Fibroblast of peridontal ligament (primary cell): ENCODE data around the gene GOLGA6A.
A peak's percentile ranks its signal among the peaks of the same experiment; 100 is the strongest.

Source experiments
- DNase-seq: peaks from one replicate; pipeline ENCODE4 v3.0.0-alpha.2; 2010; ENCODE audit errors: extremely low read depth

Gene GOLGA6A

DNA sequence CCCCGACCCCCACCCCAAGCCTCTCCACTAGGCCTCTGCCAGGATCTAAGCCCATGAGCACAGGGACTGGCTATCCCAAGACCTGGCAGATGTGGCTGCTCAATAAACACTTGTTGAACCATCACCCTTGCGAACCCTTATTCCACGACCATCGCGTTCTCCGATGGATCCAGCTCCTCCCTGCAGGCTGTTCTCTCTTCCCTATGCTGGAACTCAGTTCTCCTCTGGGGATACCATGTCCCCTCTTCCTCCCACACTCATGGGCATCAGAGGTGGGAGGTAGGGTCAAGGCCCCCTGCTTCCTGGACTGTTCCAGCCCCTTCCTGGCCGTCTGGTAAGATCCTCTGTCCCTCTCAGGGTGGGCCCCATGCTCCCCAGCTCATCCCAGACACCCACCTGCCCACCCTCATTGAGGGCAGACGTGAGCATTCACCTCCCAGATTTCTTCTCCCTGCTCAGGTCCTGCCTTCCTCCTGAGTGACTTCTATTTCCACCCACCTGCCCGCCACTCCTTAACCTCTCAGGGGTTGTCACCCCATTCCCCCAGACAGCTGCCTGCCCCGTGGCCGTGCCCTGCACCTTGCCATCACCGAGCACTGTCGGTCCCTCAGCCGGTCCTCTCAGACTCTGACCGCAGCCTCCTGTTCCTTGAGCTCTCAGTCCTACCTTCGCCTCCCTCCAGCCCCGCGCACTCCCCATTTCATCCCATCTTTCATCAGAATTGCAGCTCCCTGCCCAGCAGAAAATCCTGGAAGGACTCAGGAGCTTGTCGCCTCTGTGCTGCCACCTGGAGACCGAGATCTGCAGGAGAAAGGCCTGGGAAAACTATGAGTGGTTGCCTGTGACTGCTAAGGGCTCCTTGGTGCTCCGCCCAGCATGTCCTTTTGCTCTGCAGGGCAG lies 45.8 kb downstream of the GOLGA6A start:
- peak; percentile 73 for DNase-seq

DNA sequence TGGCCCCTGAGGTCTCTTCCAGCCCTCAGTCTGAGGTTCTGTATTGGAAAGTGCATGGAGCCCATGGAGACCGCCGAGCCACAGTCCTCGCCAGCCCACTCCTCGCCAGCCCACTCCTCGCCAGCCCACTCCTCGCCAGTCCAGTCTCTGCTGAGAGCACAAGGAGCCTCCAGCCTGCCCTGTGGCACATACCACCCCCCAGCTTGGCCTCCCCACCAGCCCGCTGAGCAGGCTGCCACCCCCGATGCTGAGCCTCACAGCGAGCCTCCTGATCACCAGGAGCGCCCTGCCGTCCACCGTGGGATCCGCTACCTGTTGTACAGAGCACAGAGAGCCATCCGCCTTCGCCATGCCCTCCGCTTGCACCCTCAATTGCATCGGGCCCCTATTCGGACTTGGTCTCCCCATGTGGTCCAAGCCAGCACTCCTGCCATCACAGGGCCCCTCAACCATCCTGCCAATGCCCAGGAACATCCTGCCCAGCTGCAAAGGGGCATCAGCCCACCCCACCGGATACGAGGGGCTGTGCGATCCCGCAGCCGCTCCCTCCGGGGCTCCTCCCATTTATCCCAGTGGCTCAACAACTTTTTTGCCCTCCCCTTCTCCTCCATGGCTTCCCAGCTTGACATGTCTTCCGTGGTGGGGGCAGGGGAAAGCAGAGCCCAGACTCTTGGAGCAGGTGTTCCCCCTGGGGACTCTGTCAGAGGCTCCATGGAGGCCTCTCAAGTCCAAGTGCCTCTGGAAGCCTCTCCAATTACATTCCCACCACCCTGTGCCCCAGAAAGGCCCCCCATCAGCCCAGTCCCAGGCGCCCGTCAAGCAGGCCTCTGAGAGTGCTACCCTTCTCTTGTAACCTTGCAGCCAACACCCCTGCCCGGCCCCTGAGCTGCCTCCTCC lies 47.0 kb downstream of the GOLGA6A start:
- no peak for DNase-seq

DNA sequence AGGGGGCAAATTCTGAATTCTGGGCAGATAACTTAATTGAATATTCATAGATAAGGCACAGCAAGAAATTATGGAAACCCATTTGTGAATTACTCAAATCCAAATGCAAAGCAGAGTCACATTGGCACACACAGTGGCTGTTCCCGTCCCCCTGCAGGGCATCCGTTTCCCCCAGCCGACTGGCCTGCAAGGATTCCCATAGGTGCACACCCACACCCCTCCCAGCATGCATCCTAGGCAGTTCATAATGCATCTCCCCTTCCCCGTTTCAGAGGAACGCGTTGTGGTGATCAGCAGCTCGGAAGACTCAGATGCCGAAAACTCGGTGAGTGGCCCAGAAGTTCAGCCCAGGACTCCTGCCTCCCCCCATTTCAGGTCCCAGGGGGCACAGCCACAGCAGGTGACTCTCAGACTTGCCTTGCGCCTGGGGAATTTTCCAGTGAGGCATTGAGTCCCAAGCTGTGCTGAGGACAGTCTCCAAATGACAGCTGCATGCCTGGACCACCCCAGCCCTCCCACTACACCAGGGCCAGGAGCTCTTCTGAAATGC lies 48.1 kb downstream of the GOLGA6A start:
- no peak for DNase-seq

DNA sequence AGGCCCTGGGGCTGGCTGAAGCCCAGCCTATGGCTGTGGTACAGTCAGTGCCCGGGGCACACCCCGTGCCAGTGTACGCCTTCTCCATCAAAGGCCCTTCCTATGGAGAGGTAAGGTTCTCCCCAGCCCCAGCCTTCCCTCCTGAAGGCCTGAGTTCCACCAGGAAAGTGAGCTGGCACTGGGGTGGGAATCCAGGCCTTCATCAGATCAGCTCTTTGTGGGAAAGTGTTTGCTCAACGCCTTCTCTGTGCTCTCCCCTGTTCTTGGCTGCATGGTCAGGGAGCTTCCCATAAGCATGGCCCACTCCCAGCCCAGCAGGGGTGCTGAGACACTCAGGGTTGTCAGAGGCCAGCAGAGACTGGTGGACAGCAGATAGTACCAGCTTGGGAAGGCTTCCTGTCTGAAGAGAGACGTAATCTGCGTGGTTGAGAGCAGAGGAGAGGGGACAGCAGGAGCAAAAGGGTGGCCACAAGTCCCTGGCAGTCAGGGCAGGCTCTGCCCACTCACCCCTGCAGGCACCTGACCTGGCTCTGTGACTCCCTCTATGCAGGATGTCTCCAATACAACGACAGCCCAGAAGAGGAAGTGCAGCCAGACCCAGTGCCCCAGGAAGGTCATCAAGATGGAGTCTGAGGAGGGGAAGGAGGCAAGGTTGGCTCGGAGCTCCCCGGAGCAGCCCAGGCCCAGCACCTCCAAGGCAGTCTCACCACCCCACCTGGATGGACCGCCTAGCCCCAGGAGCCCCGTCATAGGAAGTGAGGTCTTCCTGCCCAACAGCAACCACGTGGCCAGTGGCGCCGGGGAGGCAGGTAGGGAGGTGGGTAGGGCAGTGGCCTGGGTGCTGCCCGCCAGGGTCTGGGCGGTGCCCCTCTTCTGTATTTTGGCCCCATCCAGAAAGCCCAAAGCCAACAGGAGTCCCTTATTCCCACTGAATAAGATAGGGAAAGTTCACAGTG lies 49.5 kb downstream of the GOLGA6A start:
- DNase-seq = no peak

DNA sequence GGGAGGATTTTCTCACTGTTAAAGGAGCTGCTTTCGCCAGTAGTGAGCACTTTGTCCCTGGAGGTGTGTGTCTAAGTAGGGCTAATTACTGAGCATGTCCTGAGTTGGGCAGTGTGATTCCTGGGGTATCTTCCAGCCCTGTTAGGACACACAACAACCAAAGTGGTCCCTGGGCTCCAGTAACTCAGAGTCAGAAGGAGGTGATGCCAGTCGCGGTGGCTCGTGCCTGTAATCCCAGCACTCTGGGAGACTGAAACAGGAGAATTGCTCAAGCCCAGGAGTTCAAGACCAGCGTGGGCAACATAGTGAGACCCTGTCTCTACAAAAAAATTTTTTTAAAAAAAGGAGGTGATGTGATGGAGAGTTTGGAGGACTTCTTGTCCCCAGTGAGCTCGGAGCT lies 50.3 kb downstream of the GOLGA6A start:
- DNase-seq = no peak

DNA sequence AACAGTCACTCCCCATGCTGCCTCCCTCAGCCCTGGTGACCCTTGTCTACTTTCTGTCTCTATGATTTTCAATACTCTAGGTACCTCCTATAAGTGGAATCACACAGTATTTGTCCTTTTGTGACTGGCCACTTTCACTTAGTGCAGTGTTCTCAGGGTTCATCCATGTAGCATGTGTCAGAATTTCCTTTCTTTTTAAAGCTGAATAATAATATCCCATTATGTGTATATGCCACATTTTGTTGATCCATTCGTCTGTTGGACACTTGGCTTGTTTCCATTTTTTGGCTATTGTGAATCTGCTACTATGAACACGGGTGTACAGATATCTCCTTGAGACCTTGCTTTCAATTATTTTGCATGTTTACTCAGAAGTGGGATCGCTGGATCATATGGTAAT lies 53.7 kb downstream of the GOLGA6A start:
- no peak for DNase-seq

DNA sequence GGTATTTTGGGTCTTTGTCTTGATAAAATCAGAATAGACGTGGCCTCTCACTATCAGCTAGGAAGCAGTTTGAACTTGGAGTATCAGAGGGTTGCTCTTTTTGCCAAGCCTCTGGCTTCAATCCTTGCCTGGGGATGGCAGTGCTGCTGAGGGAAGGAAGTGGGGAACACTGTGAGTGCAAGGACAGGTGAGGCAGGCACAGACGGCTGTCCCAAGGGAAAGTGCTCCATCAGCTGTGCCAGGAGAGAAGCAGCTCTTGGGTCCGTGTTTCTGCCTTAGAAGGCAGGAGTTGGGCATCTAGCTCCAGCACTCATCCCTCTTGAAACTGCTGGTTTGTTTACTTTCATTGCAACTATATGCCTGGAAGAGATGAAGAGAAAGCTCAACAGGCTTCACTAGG lies 54.7 kb downstream of the GOLGA6A start:
- DNase-seq = no peak

DNA sequence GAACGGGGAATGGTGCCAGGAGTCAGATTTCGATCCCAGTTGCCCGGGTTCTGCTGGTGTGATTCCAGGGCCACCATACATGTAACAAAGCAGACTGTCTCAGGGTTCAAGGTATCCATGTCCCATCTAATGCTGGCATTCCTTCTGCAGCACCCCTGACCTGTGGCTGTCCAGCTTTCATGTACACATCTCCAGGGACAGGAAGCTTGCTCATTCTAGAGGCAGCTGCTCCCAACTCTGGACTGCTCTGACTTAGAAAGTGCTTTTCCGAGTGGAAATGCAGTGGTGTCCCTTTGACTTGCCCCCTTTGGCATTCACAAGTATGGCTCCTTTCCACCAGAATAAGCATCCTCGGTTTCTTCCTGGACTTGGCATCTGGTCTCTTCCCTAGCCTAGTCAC lies 56.9 kb downstream of the GOLGA6A start:
- DNase-seq = no peak

DNA sequence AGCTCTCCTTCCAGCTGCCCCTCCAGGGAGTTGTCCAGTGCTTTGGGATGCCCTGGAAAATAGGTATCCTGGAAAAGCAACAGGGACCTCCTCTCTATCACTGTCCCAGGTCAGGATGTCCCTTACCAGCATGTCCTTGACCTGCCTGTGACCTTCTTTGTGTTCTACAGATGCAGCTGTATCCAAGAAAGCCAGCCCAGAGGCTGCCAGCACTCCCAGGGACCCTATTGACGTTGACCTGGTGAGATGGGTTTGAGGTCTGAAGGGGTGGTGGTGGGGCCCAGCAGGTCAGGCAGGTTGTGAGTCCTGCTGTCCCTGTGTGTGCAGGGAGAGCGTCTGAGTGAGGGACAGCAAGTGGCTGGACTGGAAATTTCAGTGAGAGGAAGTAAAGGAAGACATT lies 57.7 kb downstream of the GOLGA6A start:
- no peak for DNase-seq

DNA sequence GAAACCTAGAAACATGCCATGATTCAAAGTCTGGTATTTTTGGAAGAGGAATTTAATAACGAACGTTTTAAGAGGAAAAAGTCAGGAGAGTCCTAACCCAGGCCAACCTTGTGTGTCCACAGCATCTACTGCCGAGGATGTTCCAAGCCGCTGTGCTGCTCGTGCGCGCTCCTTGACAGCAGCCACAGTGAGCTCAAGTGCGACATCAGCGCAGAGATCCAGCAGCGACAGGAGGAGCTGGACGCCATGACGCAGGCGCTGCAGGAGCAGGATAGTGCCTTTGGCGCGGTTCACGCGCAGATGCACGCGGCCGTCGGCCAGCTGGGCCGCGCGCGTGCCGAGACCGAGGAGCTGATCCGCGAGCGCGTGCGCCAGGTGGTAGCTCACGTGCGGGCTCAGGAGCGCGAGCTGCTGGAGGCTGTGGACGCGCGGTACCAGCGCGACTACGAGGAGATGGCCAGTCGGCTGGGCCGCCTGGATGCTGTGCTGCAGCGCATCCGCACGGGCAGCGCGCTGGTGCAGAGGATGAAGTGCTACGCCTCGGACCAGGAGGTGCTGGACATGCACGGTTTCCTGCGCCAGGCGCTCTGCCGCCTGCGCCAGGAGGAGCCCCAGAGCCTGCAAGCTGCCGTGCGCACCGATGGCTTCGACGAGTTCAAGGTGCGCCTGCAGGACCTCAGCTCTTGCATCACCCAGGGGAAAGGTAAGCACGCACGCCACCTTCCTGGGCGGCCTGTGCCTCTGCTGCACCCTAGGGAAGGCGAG lies 59.5 kb downstream of the GOLGA6A start:
- no peak for DNase-seq
